Brain microvascular endothelial cell (primary cell): ENCODE measurements around the gene ATP2B2.

Experiments
- DNase-seq: peaks from one replicate; pipeline ENCODE4 v3.0.0-alpha.2; 2020
- H3K27ac ChIP-seq: fragments of 250-450 bp; sonication (Bioruptor Pico); 2 replicates; pipeline ENCODE4 v1.5.1; 2020; ENCODE audit warnings: mild to moderate bottlenecking, moderate library complexity
- H3K27me3 ChIP-seq: fragments of 250-450 bp; sonication (Bioruptor Pico); replicated peaks from 2 replicates; pipeline ENCODE4 v1.5.1; 2020; ENCODE audit warnings: mild to moderate bottlenecking
- H3K36me3 ChIP-seq: fragments of 250-450 bp; sonication (Bioruptor Pico); replicated peaks from 2 replicates; pipeline ENCODE4 v1.5.1; 2020; ENCODE audit warnings: mild to moderate bottlenecking
- H3K4me3 ChIP-seq: 2 replicates; pipeline ENCODE4 v1.5.1; 2011; ENCODE audit warnings: low read depth, mild to moderate bottlenecking, control low read depth, low read length, moderate library complexity
- in situ Hi-C: cut with HindIII; loops from 2 replicates; pipeline ENCODE4 v1.10.0; 2017; ENCODE audit warnings: low sequenced_read_pairs, low pct_ligation_motif_present
- TF ChIP-seq, protein P1 (sequence below): IDR thresholded peaks from 2 replicates; pipeline ENCODE4 v1.5.1; 2011; ENCODE audit warnings: low read depth, mild to moderate bottlenecking, moderate library complexity, low read length, control low read depth, inconsistent platforms; ENCODE audit errors: missing control alignments

Gene ATP2B2

GRCh38 chr3:10528046-10528445 is 22.7 kb upstream of the ATP2B2 start:
- H3K36me3 ChIP-seq: no peaks in the 10 kb centered on the region
- in situ Hi-C loops: no loop called here
- DNase-seq: no peak
- no peak overlapping the region for H3K4me3 ChIP-seq
- no peak overlapping the region for H3K27ac ChIP-seq
- no peaks in the 10 kb centered on the region for H3K27me3 ChIP-seq
- TF ChIP-seq, protein P1, sequence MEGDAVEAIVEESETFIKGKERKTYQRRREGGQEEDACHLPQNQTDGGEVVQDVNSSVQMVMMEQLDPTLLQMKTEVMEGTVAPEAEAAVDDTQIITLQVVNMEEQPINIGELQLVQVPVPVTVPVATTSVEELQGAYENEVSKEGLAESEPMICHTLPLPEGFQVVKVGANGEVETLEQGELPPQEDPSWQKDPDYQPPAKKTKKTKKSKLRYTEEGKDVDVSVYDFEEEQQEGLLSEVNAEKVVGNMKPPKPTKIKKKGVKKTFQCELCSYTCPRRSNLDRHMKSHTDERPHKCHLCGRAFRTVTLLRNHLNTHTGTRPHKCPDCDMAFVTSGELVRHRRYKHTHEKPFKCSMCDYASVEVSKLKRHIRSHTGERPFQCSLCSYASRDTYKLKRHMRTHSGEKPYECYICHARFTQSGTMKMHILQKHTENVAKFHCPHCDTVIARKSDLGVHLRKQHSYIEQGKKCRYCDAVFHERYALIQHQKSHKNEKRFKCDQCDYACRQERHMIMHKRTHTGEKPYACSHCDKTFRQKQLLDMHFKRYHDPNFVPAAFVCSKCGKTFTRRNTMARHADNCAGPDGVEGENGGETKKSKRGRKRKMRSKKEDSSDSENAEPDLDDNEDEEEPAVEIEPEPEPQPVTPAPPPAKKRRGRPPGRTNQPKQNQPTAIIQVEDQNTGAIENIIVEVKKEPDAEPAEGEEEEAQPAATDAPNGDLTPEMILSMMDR: no peak

GRCh38 chr3:10527295-10528001 is 22.1 kb upstream of the ATP2B2 start:
- H3K27me3 ChIP-seq: no peaks in the 10 kb centered on the region
- H3K36me3 ChIP-seq: no peaks in the 10 kb centered on the region
- in situ Hi-C loops: no loop called here
- TF ChIP-seq, protein P1: no peak
- no peak overlapping the region for H3K4me3 ChIP-seq
- no peak overlapping the region for H3K27ac ChIP-seq
- DNase-seq: no peak

DNA sequence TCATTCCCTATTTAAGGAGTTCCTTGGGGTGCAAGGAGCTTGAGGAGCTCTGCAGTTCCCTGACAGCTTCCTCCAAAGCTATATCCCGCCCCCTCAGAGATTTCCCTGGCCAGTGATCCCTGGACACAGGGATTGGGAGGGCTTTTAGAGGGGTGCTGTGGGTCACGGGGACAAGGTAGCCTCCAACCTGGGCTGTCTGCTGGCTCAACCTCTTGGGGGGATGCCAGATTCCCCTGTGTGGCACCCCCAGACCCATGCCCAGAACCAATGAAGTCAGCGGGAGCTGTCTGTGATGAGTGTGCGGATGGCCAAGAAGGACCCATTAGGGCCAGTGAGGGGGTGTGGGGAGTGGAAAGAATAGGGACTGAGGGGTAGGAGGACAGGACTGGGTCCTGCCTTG is 21.0 kb upstream of the ATP2B2 start:
- DNase-seq: no peak
- TF ChIP-seq, protein P1: no peak
- in situ Hi-C loops: no loop called here
- Histone ChIP-seq H3K36me3 (no peaks in the 10 kb centered on the region), H3K27ac (no peak overlapping the region), H3K4me3 (no peak overlapping the region), H3K27me3 (no peaks in the 10 kb centered on the region)

DNA sequence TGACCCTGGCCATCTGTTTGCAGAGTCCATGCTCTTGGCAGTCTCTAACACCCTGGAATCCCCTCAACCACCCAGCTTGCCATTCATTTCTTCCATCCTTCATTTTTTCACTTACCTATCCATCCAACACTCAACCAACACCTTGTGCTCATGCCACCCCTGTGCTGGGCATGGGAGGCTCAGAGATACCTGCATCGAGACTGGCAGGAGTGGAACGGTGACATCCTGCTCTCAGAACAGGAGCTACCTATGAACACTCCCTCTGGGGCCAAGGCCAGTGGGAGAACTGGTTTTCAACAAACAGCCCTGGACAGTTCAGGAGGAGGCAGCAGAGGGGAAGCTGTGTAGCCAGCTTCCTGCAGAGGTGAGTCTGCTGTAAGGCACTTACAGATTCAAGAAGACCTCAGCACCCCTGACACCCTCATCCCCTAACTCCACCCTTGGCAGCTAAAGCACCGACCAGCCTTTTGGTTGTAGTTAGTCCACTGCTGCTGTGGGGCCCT is 19.5 kb upstream of the ATP2B2 start:
- H3K4me3 ChIP-seq: no peak overlapping the region

GRCh38 chr3:10524270-10524669 is 18.9 kb upstream of the ATP2B2 start:
- Histone ChIP-seq H3K27me3 (no peaks in the 10 kb centered on the region), H3K4me3 (no peak overlapping the region), H3K36me3 (no peaks in the 10 kb centered on the region), H3K27ac (no peak overlapping the region)
- DNase-seq: no peak
- in situ Hi-C loops: no loop called here
- TF ChIP-seq, protein P1: no peak

More for the DNA sequence above, 19.5 kb upstream of the ATP2B2 start:
- in situ Hi-C loops: no loop called here
- no peaks in the 10 kb centered on the region for H3K27me3 ChIP-seq
- no peak for DNase-seq
- no peaks in the 10 kb centered on the region for H3K36me3 ChIP-seq
- TF ChIP-seq, protein P1: no peak
- H3K27ac ChIP-seq: no peak overlapping the region

DNA sequence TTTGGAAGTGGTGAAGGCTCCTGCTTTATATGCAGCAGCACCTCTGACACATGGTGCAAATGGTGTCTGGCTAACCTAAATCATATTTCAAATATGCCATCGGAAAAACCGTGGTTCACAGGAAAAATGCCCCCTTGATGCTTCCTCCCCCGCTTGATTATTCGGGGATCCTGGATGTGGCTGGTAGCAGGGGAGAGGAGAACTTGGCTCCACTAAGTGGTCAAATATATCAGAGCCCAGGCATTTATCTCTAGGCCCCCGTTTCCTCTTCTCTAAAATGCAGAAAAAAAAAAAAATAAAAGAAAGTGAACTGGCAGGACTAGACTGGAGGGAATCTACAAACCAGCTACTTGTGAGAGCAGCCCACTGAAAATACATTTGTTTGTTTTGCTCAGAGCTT is 18.2 kb upstream of the ATP2B2 start:
- in situ Hi-C loops: no loop called here

More for the DNA sequence above, 18.2 kb upstream of the ATP2B2 start:
- no peaks in the 10 kb centered on the region for H3K27me3 ChIP-seq
- TF ChIP-seq, protein P1: no peak
- H3K27ac ChIP-seq: no peak overlapping the region
- H3K4me3 ChIP-seq: no peak overlapping the region
- H3K36me3 ChIP-seq: no peaks in the 10 kb centered on the region
- no peak for DNase-seq
